HTERT RPE-1 (cell line): ENCODE results near the gene DOK7.

Source experiments
- in situ Hi-C: fragments of 300-500 bp; cut with MboI; formaldehyde crosslinking; loops from 4 replicates; pipeline ENCODE4 v1.14.3; 2020; ENCODE audit warnings: low sequenced_read_pairs

The DOK7 gene

GRCh38 chr4:3485886-3486540 lies 22.9 kb downstream of the DOK7 start:
- in situ Hi-C loops: no loop called here

- in situ Hi-C loops: no loop called here
Measured at GRCh38 chr4:3486541-3487540, 23.7 kb downstream of the DOK7 start.

GRCh38 chr4:3487861-3488260 lies 24.8 kb downstream of the DOK7 start:
- in situ Hi-C loops: no loop called here

DNA sequence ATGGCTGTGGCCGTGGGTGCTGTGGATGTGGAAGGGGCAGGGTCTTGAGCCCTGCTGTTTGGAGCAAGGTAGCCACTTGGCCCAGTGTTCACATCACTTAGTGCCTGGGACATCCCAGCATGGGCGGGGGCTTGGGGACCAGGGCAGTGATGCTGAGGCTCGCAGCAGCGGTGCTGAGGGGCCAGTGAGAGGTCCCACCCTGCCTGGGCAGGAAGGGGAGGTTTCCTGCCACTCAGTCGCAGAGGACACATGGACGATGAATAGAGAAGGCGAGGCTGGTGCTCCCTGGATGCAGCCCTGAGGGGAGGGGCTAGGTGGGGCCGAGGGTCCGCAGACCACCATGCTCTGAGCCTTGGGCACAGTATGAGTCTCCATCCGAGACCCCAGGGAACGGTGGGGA lies 25.7 kb downstream of the DOK7 start:
- in situ Hi-C loops: no loop called here

GRCh38 chr4:3489451-3489962 lies 26.4 kb downstream of the DOK7 start:
- in situ Hi-C loops: no loop called here

- in situ Hi-C loops: no loop called here
Measured at GRCh38 chr4:3491681-3492405, 28.7 kb downstream of the DOK7 start.

GRCh38 chr4:3492741-3493719 lies 29.9 kb downstream of the DOK7 start:
- in situ Hi-C loops: no loop called here

DNA sequence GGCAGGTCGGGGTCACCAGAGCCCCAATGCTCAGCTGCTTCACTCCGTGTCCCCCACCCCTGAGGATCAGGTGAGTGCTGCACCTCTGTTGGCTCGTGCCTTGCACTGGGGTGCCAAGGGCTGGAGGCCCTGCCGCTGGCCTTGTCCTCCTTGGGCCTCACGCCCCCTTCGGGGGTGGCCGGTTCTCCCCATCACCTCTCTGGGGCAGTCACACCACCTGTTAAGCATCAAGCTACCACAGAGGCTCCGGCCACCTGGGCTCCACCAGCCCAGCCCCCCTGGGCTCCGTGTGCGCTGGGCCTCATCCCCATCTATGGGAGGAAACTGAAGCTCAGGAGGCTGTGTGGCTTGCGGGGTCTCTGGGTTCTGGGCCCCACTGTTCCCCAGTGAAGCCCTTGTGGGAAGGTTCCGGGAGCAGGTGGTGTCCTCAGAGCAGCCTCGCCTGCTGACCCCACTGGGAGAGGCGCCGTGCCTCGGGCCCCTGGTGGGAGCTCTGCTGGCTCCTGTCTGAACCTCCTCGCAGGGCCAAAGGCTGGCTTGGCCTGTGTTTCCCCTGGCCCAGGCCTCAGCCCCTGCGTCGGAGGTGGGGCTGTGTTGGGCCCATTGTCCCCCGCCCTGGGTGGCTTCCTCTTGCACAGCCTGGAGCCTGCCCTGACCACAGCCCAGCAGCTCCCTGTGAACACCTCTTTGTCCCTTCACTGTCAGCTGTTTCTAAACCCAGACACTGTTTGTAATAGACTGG lies 30.8 kb downstream of the DOK7 start:
- in situ Hi-C loops: no loop called here

DNA sequence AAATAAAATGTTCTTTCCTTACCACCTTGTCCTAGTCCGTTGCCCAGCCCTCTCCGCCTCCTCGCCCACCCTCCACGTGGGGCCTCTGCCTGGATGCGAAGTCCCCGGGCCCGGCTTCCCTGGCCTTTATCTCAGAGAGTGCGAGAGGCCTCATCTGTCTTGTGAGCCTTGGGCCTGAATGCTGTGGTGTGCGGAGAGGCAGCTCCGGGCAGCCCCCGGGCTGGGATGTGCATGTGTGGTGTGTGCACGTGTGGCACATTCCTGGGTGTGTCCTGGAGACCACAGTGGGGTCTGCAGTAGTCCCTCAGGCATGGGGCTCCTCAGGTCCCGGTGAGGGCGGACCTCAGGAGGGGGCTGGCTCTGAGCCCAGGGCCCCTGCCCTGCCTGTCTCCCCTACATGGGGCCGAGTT lies 31.4 kb downstream of the DOK7 start:
- in situ Hi-C loops: no loop called here

DNA sequence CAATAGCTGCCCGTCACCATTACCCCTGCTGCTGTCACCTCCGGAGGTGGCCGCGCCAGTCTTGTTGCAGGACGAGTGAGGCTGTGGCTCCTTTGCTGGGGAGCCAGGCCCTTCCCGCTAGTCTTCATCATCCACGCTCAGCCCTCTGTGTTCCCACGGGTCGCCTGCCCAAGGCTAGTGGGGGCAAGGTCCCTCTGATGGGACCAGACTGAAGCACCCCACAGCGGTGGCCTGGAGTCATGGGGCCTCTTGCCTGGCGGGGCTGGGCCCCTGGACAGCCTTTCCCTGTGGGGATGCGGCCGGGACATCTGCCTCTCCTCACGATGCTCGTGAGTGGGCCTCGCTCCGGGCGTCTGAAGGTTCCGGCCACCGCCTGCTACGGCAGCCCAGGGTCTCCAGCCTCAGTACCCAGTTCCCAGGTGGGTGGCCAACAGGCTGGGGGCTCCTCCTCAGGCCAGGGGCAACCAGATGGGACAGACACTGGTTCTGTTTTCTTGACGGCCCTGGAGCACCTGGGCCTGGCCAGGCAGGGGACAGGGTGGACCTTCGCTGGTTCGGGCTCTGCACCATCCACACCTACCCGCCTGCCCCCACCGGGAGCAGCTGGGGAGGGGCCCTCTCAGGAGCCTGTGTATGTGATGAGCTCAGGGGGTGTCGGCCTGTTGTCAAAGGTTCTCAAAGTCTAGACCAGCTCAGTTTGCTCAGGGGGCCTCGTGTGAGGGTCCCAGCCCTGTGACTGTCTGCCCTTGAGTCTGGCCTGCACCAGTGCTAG lies 32.3 kb downstream of the DOK7 start:
- in situ Hi-C loops: no loop called here

DNA sequence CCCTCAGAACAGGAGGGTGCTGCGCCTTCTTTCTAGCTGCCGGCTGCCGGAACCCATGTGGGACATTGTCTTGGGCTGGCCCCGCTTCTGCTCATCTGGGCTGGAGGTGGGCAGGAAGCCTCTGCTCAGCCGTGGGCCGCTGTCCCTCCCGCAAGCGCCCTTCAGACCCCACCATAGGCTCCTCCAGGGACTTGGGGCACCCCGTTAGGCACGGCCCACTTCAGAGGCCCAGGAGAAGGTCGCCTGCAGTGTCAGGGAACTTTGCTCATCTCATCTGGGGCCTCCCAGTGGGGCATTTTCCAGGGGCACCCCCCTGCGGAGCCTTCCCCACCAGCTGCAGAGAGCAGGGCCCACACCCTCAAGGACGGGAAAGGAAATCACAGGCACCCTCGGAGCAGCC lies 32.9 kb downstream of the DOK7 start:
- in situ Hi-C loops: no loop called here

- in situ Hi-C loops: no loop called here
Measured at GRCh38 chr4:3497095-3497494, 34.0 kb downstream of the DOK7 start.

GRCh38 chr4:3497523-3498389 lies 34.6 kb downstream of the DOK7 start:
- in situ Hi-C loops: no loop called here

GRCh38 chr4:3498407-3498806 lies 35.3 kb downstream of the DOK7 start:
- in situ Hi-C loops: no loop called here

DNA sequence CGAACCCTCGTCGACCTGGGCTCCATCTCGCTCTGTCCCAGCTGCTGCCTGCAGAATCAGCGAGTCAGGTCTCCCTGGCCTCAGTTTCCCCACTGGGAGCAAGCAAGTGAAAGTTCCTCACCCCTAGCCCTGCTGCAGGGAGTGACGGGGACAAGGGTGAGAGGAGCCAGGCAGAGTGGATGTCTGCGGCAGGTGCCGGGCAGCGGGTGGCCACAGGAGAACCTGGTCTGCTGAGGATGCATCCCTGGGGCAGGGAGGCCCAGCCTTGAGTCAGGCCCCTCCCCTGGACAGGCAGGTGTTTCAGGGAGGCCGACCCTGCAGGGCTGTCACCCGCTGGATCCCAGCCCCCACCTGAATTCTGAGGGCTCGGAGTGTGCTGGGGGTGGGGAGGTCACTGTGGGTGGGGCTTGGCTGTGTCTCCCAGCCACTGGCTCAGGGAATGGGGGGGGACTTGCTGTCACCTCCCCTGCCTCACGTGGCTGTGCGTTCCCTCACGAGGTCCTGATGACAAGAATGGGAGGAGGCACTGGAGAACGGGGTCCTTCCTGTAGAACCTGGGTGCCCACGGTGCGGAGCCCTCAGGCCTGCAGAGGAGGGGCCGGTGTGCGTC lies 35.9 kb downstream of the DOK7 start:
- in situ Hi-C loops: no loop called here

DNA sequence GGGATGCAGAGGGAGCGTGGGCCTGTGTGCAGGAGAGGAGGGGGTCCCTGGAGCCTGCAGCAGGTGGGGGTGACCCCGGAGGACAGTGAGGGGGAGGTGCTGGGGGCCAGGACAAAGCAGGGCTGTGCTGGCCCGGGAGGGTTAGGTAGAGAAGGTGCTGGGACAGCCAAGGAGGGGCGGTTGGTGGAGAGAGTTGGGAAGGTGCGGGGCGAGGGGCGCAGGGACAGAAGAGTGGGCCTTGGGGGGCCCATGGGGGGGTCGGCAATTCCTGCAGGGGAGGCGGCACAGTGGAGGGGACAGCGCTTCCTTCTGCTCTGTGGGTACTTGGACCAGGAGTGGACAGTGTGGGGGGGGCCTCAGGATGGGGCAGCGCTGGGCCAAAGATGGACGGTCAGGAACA lies 36.6 kb downstream of the DOK7 start:
- in situ Hi-C loops: no loop called here

DNA sequence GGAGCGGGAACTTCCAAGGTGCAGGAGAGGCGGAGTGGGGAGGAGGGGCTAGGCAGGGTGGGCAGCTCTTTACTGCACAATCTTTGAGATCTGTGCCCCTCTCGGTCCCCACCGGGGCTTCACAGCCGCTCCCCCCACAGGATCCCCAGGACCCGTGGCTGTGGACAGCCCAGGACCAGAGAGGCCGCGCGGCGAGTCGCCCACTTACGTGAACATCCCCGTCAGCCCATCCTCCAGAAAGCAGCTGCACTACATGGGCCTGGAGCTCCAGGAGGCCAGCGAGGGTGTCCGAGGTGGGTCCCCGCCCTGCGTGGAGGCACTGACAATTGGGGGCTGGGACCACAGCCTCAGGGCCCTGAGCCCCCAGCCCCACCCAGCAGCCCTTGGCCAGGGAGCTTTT lies 37.0 kb downstream of the DOK7 start:
- in situ Hi-C loops: no loop called here
